ENCODE data around the gene AP5Z1.

- TF ChIP-seq CTCF (IDR thresholded peaks at IDR 0.05) (no peak), POLR2A (IDR thresholded peaks at IDR 0.05) (no peak)
These were observed 12.2 kb upstream of the AP5Z1 start for GRCh38 chr7:4763091-4763793.

All from Peyer's patch (tissue), 4 donors.